GM06990 (cell line): ENCODE results near the gene UBE2G1.
"Not testable (repeated sequence)": the region's sequence is repeated elsewhere in the genome, so short reads cannot be mapped to it uniquely, and the experiment has no call there.

Source experiments
- DNase-seq: peaks from one replicate; pipeline ENCODE4 v3.0.0-alpha.2; 2011; ENCODE audit not compliant: insufficient read length; ENCODE audit errors: extremely low read depth
- H3K27me3 ChIP-seq: replicated peaks from 2 replicates; pipeline ENCODE4 v1.6.0; 2011; ENCODE audit warnings: low read length; ENCODE audit not compliant: control insufficient read depth, insufficient read depth
- H3K36me3 ChIP-seq: 2 replicates; pipeline ENCODE4 v1.5.1; 2011; ENCODE audit warnings: low read length; ENCODE audit not compliant: control insufficient read depth, insufficient read depth
- H3K4me3 ChIP-seq: replicated peaks from 2 replicates; pipeline ENCODE4 v1.5.1; 2011; ENCODE audit warnings: low read depth, mild to moderate bottlenecking, control low read depth, low read length
- CTCF ChIP-seq: IDR thresholded peaks from 2 replicates; pipeline ENCODE4 v1.5.1; 2011; ENCODE audit warnings: low read length, control low read depth, mild to moderate bottlenecking, inconsistent platforms; ENCODE audit not compliant: insufficient read depth, poor library complexity, severe bottlenecking

Gene UBE2G1

GRCh38 chr17:4381690-4382671 is 15.5 kb upstream of the UBE2G1 start:
- H3K4me3 ChIP-seq: no peak overlapping the region
- DNase-seq: no peak

DNA sequence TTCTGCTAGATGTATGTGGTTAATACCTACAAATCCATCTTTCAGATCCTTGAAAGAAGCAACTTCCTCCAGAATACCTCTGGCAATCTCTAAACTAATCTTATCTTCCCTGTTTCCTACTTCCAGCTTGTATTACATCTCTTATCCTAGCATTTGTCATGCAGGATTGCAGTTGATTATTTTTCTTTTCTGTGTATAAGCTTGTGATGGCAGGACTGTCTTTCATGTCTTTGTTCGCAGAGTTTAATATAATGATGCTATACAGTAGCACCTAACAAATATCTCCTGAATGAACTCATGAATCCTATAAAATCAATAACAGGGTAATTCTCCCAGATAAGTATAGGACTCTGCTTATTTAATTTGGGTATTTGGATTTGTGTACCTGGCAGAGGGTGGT is 12.2 kb upstream of the UBE2G1 start:
- H3K4me3 ChIP-seq: no peak overlapping the region
- no peaks in the 10 kb centered on the region for H3K27me3 ChIP-seq
- DNase-seq: no peak
- no peaks in the 10 kb centered on the region for H3K36me3 ChIP-seq
- no peak for TF ChIP-seq CTCF

More at GRCh38 chr17:4381690-4382671, 15.5 kb upstream of the UBE2G1 start:
- Histone ChIP-seq H3K36me3 (no peaks in the 10 kb centered on the region), H3K27me3 (no peaks in the 10 kb centered on the region)
- TF ChIP-seq CTCF: no peak

DNA sequence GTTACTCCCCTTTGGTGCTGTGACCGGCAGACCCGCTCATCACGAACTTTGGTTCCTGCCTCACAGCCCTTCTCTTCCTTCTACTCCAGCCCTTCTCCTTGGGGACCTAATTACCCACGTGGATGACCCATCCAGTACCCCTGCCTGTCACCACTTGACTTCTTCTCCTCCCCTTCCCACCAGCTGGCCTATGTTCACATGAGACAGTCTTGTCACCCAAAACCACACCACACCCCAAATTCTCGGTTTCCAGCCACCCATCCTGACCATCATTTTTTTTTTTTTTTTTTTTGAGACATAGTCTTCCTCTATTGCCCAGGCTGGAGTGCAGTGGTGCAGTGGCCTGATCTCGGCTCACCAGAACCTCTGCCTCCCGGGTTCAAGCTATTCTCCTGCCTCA is 10.8 kb upstream of the UBE2G1 start:
- not testable (repeated sequence) for H3K36me3 ChIP-seq, H3K27me3 ChIP-seq, H3K4me3 ChIP-seq

GRCh38 chr17:4375796-4376440 is 9.4 kb upstream of the UBE2G1 start:
- H3K27me3 ChIP-seq, DNase-seq, H3K36me3 ChIP-seq, H3K4me3 ChIP-seq: not testable (repeated sequence)

More for the DNA sequence above, 10.8 kb upstream of the UBE2G1 start:
- peak; percentile 59 for DNase-seq

GRCh38 chr17:4375039-4375748 is 8.7 kb upstream of the UBE2G1 start:
- H3K4me3 ChIP-seq: no peak overlapping the region; the same call in 1 of the 2 replicates
- H3K36me3 ChIP-seq: no peaks in the 10 kb centered on the region
- no peak for TF ChIP-seq CTCF
- no peaks in the 10 kb centered on the region for H3K27me3 ChIP-seq
- peak; percentile 79 for DNase-seq

GRCh38 chr17:4369557-4370230 is 3.2 kb upstream of the UBE2G1 start:
- peak; percentile 50 for DNase-seq
- no peak for TF ChIP-seq CTCF
- H3K27me3 ChIP-seq: no peaks in the 10 kb centered on the region
- H3K4me3 ChIP-seq: no peak overlapping the region
- no peaks in the 10 kb centered on the region for H3K36me3 ChIP-seq
